Measurements from ENCODE around the gene ARMC9. TPM values are rescaled to one million over a fixed set of nuclear protein-coding genes. Genes with fewer than 3 reads are reported as not detected.
A peak's percentile ranks its signal among the peaks of the same experiment; 100 is the strongest.

ARMC9 gene
- total and polyA plus RNA-seq, 8 donors = 4.5 to 114 (median 11.0) TPM

DNA sequence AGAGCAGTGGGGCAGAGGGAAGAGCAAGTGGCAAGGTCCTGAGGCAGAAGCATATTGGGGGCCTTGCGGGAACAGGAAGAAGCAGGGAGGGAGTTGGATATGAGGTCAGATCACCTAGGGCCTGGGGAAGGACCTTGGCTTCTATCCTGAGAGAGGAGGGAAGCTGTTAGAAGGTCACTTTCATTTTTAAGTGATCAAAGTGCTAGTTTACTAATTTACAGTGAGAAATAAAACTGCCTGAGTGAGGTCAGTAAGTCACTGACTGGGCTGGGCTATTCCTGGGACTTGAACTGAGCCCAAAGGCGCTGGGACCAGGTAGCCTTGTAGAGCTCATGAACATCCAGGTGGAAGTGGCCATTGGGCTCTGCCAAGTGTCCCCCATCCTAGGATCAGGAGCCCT lies 120.5 kb downstream of the ARMC9 start:
- Histone ChIP-seq H3K36me3 (peaks cover 0 to 37% (median 0%) of the 10 kb centered on the region in 4 donors), H3K9me3 (no peaks in the 10 kb centered on the region), H3K4me3 (no peak overlapping the region), H3K27me3 (no peaks in the 10 kb centered on the region), H3K27ac (no peak overlapping the region), H3K4me1 (peaks cover 0 to 3% (median 0%) of the 10 kb centered on the region in 4 donors)
- TF ChIP-seq, protein P1, sequence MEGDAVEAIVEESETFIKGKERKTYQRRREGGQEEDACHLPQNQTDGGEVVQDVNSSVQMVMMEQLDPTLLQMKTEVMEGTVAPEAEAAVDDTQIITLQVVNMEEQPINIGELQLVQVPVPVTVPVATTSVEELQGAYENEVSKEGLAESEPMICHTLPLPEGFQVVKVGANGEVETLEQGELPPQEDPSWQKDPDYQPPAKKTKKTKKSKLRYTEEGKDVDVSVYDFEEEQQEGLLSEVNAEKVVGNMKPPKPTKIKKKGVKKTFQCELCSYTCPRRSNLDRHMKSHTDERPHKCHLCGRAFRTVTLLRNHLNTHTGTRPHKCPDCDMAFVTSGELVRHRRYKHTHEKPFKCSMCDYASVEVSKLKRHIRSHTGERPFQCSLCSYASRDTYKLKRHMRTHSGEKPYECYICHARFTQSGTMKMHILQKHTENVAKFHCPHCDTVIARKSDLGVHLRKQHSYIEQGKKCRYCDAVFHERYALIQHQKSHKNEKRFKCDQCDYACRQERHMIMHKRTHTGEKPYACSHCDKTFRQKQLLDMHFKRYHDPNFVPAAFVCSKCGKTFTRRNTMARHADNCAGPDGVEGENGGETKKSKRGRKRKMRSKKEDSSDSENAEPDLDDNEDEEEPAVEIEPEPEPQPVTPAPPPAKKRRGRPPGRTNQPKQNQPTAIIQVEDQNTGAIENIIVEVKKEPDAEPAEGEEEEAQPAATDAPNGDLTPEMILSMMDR (IDR thresholded peaks at IDR 0.05) = no peak
- TF ChIP-seq POLR2AphosphoS5 (IDR thresholded peaks at IDR 0.05) = no peak
- TF ChIP-seq EP300 (IDR thresholded peaks at IDR 0.05) = no peak
- TF ChIP-seq POLR2A (IDR thresholded peaks at IDR 0.05) = no peak
- intact Hi-C loops (cut with DNase I; ENCODE audit: low total_unique reads) = no loop called here
- DNase-seq = peak in 1 of 2 donors; percentile 11
- 72 to 98% (median 91%) methylated on average over 2 of the region's 2 CpGs for whole genome bisulfite sequencing, 5 donors

- no peak for DNase-seq
- Histone ChIP-seq H3K27me3 (no peaks in the 10 kb centered on the region), H3K4me1 (peaks cover 0 to 3% (median 0%) of the 10 kb centered on the region in 4 donors), H3K9me3 (no peaks in the 10 kb centered on the region), H3K27ac (no peak overlapping the region), H3K36me3 (peaks cover 0 to 35% (median 0%) of the 10 kb centered on the region in 4 donors), H3K4me3 (no peak overlapping the region)
- intact Hi-C loops (cut with DNase I; ENCODE audit: low total_unique reads) = no loop called here
- WGBS, 5 donors = 71 to 88% (median 80%) methylated on average over 1 of the region's 1 CpG
- TF ChIP-seq EP300 (IDR thresholded peaks at IDR 0.05) = no peak
- TF ChIP-seq POLR2AphosphoS5 (IDR thresholded peaks at IDR 0.05) = no peak
- no peak for TF ChIP-seq POLR2A (IDR thresholded peaks at IDR 0.05)
- TF ChIP-seq, protein P1 (IDR thresholded peaks at IDR 0.05) = no peak
Measured at GRCh38 chr2:231319867-231320266, 121.4 kb downstream of the ARMC9 start.

DNA sequence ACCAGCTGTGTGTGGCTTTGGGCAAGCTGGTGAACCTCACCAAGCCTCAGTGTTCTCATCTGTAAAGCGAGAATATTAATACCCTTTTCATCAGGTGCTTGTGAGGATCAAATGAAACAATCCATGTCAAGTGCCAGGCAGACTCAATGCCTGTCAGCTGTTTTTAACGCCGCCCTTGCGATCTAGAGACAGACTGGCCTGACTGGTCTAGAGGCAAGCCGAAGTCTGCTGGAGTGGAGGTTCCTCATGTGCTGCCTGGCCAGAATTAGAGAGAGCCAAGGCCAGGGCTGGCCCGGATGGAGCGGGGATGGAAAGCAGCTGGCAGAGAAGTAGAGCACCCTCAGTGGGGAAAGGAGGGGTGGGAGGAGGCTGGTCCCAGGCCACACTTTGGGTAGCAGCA lies 122.6 kb downstream of the ARMC9 start:
- no peaks in the 10 kb centered on the region for H3K27me3 ChIP-seq
- peaks cover 0 to 38% (median 0%) of the 10 kb centered on the region in 4 donors for H3K36me3 ChIP-seq
- no peak overlapping the region for H3K4me3 ChIP-seq
- 64 to 75% (median 66%) methylated on average over 7 of the region's 7 CpGs for WGBS, 5 donors
- H3K27ac ChIP-seq = peak overlapping the region in 2 of 5 donors; percentile 3 to 11
- H3K4me1 ChIP-seq = peaks cover 0 to 3% (median 0%) of the 10 kb centered on the region in 4 donors
- no peaks in the 10 kb centered on the region for H3K9me3 ChIP-seq
- TF ChIP-seq EP300 (IDR thresholded peaks at IDR 0.05) (no peak), POLR2A (IDR thresholded peaks at IDR 0.05) (no peak), POLR2AphosphoS5 (IDR thresholded peaks at IDR 0.05) (no peak)
- TF ChIP-seq, protein P1 (IDR thresholded peaks at IDR 0.05) = no peak
- intact Hi-C loops (cut with DNase I; ENCODE audit: low total_unique reads) = no loop called here
- DNase-seq = peak; percentile 25 to 35

DNA sequence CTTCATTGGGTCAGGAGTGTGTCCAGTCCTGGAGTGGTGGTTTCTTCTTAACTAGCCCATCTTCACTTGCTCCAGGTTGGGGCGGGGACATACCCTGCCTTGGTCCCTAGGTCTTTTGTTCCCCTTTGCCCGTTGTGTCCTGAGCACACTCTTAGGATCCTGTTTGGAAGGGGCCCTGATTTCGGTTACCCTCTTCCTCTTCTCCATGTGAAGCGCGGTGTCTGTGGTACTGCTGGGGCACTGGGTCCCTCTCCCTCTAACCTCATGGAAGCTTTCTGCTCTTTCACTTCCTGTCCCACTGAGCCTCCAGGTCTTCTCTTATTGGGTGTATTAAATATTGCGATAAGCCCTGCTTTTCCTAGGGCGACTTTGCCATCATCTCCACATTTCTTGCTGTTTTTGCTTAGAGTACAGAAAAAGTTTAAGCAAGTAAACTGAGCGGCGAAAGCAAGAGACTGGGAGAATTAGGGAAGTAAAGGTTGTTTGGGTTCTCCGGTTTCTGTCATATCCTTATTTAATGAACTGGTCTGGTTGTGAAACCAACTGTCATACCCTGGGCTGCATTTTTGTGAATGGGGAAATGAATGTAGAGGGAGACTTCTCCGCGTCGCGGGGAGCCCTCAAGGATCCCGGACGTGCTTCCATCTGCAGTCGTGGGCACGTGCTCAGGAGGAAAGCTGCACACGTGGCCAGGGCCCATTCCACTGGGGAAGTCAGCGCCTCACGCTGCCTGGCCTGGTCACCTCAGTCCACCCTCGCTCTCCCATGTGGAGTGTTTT lies 123.3 kb downstream of the ARMC9 start:
- H3K27ac ChIP-seq = peak overlapping the region in 2 of 5 donors; percentile 3 to 11
- DNase-seq = peak; percentile 20 to 36
- H3K4me1 ChIP-seq = peaks cover 0 to 3% (median 0%) of the 10 kb centered on the region in 4 donors
- H3K36me3 ChIP-seq = peaks cover 0 to 31% (median 0%) of the 10 kb centered on the region in 4 donors
- H3K27me3 ChIP-seq = no peaks in the 10 kb centered on the region
- no peak for TF ChIP-seq EP300 (IDR thresholded peaks at IDR 0.05)
- no peak for TF ChIP-seq POLR2AphosphoS5 (IDR thresholded peaks at IDR 0.05)
- no peak for TF ChIP-seq POLR2A (IDR thresholded peaks at IDR 0.05)
- TF ChIP-seq, protein P1 (IDR thresholded peaks at IDR 0.05) = no peak
- no peaks in the 10 kb centered on the region for H3K9me3 ChIP-seq
- no peak overlapping the region for H3K4me3 ChIP-seq
- 84 to 90% (median 86%) methylated on average over 22 of the region's 22 CpGs for WGBS, 5 donors
- intact Hi-C loops (cut with DNase I; ENCODE audit: low total_unique reads) = no loop called here
